Kidney epithelial cell (primary cell): Measurements from ENCODE around the gene EYA3. TPM values are rescaled to one million over a fixed set of nuclear protein-coding genes. Genes with fewer than 3 reads are reported as not detected.

Experiments used
- DNase-seq: peaks from one replicate; pipeline ENCODE4 v3.0.0-alpha.2; 2010; ENCODE audit warnings: low read depth
- H3K27me3 ChIP-seq: 2 replicates; pipeline ENCODE4 v1.6.0; 2011; ENCODE audit warnings: low read length; ENCODE audit not compliant: control insufficient read depth, insufficient read depth
- H3K36me3 ChIP-seq: 2 replicates; pipeline ENCODE4 v1.5.1; 2011; ENCODE audit warnings: low read length; ENCODE audit not compliant: control insufficient read depth, insufficient read depth
- H3K4me3 ChIP-seq: 2 replicates; pipeline ENCODE4 v1.5.1; 2011; ENCODE audit warnings: low read depth, mild to moderate bottlenecking, control low read depth, low read length
- CTCF ChIP-seq: IDR thresholded peaks from 2 replicates; pipeline ENCODE4 v1.5.1; 2011; ENCODE audit warnings: mild to moderate bottlenecking, moderate library complexity, low read length, control low read depth, inconsistent platforms; ENCODE audit not compliant: insufficient read depth, poor library complexity, severe bottlenecking
- total RNA-seq: library from RNA; depleted of rRNA; stranded (reverse); fragments of >200 nt; gene quantifications from 2 replicates; pipeline ENCODE4 v1.2.3, GENCODE V29; 2015

EYA3 gene
- total RNA-seq, 1 donor from 2014 or later: 15.1 TPM

GRCh38 chr1:28126783-28127490 lies 38.5 kb upstream of the EYA3 start:
- TF ChIP-seq CTCF: no peak
- H3K27me3 ChIP-seq: no peaks in the 10 kb centered on the region
- DNase-seq: no peak
- no peak overlapping the region for H3K4me3 ChIP-seq
- H3K36me3 ChIP-seq: no peaks in the 10 kb centered on the region

- no peak for DNase-seq
- Histone ChIP-seq H3K36me3 (no peaks in the 10 kb centered on the region), H3K4me3 (no peak overlapping the region), H3K27me3 (no peaks in the 10 kb centered on the region)
- TF ChIP-seq CTCF: no peak
These were observed 37.8 kb upstream of the EYA3 start for GRCh38 chr1:28126212-28126611.

- Histone ChIP-seq H3K27me3 (no peaks in the 10 kb centered on the region), H3K4me3 (no peak overlapping the region), H3K36me3 (no peaks in the 10 kb centered on the region)
- no peak for TF ChIP-seq CTCF
- DNase-seq: peak; percentile 60
These were observed 35.1 kb upstream of the EYA3 start for GRCh38 chr1:28123461-28123961.

GRCh38 chr1:28122183-28122582 lies 33.8 kb upstream of the EYA3 start:
- no peak for TF ChIP-seq CTCF
- H3K27me3 ChIP-seq: no peaks in the 10 kb centered on the region
- DNase-seq: no peak
- H3K4me3 ChIP-seq: no peak overlapping the region
- H3K36me3 ChIP-seq: no peaks in the 10 kb centered on the region

- no peak for TF ChIP-seq CTCF
- H3K4me3 ChIP-seq: no peak overlapping the region
- no peak for DNase-seq
These were observed 31.1 kb upstream of the EYA3 start for GRCh38 chr1:28119556-28119955.

More at GRCh38 chr1:28119556-28119955, 31.1 kb upstream of the EYA3 start:
- no peaks in the 10 kb centered on the region for H3K36me3 ChIP-seq
- H3K27me3 ChIP-seq: no peaks in the 10 kb centered on the region
